Amygdala (tissue), 56 donors: ENCODE results near the gene GRIFIN.
A peak's percentile ranks its signal among the peaks of the same experiment; 100 is the strongest.

Source experiments
- DNase-seq, 56 donors: peaks; one replicate each; lab custom pipeline; 2025; lab: John Stamatoyannopoulos, UW

The GRIFIN gene

DNA sequence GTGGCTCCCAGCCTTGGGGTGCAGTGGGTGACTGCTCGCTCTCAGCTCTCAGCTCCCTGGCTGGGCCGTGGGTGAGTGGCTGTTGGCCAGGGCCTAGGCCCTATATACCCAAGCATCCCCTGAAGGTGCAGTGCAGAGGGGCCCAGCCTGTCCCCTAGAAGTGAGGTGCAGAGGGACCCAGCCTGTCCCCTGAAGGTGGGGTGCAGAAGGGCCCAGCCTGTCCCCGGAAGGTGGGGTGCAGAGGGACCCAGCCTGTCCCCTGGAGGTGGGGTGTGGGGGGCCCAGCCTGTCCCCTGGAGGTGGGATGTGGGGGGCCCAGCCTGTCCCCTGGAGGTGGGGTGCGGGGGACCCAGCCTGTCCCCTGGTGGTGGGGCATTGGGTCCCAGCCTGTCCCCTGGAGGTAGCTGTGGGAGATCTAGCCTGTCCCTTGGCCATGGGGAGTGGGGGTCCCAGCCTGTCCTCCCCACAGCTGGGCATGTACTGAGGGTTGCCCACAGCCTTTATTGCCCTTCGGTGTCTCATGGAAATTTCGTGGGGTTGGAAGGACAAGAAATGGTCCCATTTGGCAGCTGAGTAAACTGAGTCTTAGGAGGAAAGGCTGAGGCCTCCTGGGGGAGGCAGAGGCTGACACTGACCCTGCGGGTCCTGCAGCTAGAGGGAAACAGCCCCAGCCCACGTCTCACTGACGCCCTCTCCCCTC is 25.9 kb upstream of the GRIFIN start:
- no peak for DNase-seq

DNA sequence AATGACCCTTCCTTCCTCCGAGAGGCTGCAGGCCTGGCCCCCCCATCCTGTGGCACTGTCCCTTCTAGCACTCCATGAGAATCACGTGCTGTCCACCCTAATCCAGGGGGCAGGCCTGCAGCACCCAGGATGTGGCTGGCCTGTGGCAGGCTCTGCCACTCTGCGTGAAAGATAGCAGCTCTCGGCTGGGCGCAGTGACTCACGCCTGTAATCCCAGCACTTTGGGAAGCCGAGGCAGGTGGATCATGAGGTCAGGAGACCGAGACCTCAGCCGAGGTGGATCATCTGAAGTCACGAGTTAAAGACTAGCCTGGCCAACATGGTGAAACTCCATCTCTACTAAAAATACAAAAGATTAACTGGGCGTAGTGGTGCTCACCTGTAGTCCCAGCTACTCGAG is 24.5 kb upstream of the GRIFIN start:
- DNase-seq, result no peak

DNA sequence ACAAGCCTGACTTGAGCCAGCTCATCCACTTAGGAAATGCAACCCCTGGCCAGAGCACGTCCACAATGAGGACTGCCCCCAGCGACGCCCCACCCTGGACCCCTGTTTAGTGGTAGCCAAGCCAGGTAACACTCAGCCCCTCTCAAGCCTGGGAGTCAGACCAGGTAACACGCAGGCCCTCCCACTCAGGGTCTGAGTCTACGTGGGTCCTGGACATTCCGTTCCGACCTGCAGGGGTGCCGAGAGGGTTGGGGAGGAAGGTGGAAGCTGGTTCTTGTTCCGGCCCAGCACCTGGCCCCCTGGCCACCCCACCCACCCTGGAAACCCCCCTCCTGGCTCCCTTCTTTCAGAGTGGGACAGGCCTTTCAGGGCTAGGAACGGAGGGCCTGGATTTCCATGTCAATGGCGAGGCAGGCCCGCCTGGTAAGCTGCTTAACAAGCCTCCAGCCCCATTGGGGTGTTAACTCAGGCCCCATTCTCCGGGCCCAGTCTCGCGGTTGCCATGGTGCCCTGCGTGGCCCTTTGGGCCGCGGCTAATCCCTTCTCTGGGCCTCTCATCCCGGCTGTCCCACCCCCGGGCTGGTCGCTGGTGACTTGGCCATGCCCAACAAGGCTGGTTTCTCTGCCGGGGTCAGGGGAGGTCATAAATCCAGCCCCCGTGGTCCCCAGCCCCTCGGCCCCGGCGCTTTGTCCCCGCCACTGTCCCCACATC is 23.7 kb upstream of the GRIFIN start:
- DNase-seq, result peak in 5 of 56 donors; percentile 18 to 35 (median 29)

DNA sequence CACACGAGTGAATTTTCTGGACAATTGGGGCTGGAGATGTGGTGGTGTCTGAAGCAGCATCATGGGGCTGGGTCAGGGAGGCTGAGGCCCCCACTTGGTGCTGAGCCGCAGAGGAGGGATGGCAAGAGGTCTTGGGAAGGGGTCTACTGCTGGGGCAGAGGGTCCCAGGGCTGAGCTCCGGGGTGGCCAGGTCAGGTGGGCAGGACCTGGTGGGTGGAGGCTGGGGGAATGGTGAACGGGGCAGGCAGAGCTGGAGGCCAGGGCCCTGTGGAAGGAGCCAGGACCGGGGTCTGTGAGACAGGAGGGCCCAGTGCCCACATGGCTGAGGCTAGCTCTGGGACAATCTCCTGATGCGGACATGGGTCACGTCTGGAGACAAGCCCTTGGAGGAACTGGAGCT is 23.0 kb upstream of the GRIFIN start:
- DNase-seq, result no peak

DNA sequence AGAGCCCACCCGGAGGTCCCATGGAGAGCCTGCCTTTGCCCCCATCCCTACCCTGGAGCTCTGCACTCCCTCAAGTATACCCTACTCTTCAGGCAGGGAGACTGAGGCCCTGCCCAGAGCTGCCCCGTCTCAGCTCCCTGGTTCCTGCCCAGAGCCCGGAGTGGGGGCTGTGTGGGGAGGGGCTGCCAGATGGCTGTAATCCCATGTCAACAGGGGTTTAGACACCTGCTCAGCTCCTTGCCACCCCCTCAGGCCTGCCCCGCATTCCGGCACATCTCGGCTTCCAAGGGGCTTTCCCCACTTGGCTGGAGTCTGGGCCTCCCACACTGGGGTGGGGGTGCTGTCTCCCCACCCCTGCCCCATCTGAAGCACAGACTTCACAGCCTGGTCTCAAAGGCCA is 22.5 kb upstream of the GRIFIN start:
- DNase-seq, result no peak

DNA sequence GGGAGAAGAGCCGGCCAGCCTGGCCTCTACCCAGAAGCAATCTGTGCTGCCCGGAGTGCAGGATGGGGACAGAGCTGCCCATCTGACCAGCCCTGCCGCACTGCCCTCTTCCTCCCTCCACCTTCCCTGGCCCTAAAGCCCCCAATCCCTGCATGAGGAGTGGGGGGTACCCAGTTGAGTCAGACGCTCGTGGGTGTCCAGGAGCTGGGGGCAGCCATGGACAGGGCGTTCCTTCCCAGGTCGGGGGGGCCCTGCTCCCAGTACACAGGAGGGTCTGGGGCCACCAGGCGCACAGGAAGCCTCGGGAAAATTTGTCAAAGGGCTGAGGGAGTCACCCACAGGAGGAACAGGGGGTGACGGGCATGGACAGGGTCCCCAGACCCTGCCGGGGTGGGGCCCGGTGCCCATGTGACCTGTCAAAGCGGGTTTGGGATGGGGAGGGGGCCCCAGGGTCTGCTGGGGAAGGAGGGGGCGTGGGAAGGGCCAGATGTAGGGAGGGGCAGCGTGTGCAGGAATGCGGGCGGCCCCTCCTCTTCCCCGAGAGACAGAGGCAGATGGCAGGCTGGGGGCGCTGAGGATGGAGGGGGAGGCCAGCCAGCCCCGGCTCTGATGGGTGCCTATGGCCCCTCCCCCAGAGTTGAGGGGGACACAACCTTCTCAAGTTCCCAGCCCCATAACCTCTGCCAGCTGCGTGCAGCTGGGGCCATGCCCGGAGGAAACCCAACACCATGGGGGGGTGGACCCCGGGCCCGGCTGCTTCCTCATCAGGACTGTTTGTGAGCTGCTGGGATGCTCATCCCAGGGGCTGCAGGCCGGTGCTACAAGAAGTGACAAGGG is 21.5 kb upstream of the GRIFIN start:
- DNase-seq, result no peak

DNA sequence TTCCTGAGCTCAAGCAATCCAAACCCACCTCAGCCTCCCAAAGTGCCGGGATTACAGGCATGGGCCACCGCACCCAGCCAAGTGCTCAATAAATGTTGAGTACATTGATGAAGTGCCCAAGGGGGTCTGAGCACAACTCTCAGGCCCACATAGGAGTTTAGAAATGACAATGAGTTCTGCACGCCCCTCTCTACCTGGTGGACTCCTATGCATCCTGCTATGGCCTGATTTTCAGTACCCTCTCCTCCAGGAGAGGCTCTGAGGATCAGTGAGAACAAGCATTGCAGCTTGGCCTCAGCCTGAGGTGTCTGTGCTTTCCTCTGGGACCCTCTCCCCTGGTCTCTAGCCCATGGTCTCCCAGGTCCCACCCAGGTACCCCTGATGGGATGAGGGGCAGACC is 20.9 kb upstream of the GRIFIN start:
- no peak for DNase-seq

DNA sequence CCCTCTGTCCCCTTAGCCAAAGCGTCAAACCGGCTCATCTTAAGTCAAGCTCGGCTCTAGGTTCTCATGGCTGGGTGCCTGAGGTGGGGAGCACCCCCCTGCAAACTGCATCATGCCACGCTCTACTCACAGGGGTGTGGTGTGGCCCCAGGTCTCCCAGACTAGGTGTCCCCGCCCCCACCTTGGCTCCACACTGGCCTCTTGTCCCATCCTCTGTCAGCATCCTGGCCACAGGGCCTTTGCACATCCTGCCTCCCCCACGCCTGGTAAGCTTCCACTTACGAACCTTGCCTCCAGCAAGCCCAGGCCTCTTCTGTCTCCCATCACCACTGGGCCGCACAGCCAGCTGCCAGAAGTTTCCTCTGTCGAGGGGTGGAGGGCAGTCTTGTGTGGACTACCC is 20.2 kb upstream of the GRIFIN start:
- no peak for DNase-seq

DNA sequence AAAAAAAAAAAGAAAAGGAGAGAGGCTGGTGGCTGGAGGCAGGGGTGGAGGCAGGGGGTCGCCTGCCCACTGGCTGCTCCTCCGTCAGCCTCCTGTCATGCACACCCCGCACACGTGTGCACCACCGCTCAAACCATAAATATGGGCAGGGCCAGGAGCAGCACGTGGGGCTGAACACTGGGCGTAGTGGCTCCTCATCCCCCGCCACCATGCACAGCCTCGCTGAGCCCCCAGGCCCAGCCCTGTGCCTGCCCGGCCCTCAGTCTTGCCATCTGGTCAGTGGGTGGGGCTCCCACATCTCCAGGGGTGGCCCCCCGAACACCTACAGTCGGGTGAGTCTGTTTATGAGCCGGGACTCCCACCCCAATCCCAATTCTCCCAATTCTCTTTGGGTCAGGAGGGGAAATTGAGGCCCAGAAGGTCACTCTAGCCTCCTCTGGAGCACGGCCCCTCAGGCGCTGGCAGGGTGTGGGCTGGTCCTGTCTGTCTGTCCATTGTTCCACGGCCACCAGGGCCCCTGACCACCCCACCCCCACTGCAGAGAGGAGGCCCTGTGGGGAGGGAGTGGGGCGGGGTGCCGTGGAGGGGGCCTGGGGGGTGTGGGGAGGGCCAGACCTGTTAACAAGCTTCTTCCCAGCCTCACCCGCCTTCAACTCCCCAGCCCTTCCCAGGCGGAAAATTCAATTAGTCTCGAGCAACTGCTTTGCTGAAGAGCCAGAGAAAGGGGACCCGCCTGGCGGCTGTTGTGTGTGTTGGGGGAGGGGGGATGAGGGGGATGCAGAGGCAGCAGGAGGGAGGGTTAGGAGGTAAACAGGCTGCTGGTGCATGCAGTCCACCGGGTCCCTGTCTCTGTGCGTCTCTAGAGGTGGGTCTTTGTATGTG is 19.5 kb upstream of the GRIFIN start:
- DNase-seq, result no peak

DNA sequence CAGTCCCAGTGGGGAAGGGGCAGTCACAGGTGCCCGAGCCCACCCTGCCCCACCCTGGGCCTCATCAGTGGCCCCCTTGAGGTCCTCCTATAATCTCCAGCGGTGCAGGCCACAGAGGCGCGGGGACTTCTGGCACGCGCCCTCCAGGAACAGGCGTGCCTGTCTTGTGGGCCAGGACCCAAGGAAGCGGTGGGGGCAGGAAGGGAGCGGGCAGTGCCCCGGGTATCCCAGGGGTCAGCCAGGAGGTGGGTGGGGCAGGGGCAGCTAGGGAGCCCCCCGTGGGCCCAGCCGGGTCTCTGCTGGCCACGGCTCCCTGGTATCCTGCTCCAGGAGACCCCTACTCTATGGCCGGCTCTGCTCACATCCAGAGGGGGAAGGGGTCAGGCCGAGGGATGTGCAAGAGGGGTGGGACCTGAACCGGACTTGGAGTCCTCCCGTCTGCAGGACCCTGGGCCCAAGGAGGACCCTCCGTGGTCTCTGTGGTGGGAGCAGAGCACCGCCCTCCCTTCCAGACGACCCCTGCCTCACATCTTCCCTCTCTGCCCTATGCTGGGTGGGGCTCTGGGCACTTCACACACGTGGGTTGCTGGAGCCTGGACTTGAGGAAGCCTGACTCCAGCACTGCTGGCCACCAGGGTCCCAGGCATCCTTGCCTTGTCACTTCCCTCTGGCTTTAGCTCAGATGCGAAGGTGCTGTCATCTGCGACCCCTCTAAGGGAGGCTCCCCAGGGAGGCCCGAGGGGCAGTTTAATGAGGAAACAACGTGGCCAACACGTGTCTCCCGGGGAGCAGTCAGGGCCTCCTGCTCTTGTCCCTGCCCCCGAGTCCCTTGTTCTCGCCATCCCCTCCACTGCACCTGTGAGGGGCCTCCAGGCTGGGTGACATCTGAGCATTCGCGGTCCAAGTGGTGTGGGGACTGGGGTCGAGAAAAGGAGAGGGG is 18.3 kb upstream of the GRIFIN start:
- no peak for DNase-seq

DNA sequence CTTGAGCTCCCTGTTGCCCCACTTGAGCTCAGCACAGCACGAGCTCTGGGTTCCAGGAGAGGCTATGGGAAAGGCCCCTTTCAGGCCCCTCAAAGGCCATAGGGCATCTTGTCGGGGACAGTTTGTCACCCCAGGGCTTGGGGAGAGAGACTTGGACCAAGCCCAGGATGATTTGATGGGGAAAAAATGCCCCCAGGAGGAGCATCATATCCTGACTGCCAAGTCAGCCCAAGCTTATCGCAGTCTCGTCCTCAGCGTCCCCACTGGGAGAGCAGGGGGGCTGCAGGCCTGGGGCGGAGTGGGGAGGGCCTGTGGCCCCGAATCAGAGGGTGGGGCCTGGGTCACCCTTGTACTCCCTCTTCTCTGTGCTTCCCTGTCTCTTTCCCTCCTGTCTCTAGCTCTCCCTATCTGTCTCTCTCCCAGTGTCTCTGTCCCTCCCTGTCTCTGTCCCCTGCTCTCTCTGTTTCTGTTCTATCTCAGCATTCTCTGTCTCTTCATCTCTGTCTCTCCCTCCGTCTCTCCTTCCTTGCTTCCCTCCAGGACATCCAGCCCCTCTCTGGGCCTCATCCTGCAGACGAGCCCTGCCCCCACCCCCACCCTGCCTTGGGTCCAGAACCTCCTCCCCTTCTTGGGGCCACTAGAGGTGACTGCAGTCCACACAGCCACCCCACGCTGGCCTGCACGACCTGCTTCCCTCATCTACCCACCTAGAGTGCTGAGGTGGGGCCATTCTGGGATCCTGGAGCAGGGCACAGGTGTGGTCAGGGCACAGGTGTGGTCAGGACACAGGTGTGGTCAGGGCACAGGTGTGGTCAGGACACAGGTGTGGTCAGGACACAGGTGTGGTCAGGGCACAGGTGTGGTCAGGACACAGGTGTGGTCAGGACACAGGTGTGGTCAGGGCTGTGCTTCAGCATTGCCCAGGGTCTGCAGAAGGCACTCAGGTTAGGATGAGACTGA is 17.3 kb upstream of the GRIFIN start:
- no peak for DNase-seq

DNA sequence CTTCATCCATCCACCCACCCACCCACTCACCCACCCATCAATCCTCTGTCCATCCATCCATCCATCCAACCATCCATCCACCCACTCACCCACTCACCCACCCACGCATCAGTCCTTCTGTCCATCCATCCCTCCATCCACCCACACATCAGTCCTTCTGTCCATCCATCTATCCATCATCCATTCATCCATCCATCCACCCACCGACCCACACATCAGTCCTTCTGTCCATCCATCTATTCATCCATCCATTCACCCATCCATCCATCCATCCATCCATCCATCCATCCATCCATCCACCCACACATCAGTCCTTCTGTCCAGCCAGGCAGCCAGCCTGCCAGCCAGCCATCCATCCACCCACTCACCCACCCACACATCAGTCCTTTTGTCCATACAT is 15.8 kb upstream of the GRIFIN start:
- no peak for DNase-seq

DNA sequence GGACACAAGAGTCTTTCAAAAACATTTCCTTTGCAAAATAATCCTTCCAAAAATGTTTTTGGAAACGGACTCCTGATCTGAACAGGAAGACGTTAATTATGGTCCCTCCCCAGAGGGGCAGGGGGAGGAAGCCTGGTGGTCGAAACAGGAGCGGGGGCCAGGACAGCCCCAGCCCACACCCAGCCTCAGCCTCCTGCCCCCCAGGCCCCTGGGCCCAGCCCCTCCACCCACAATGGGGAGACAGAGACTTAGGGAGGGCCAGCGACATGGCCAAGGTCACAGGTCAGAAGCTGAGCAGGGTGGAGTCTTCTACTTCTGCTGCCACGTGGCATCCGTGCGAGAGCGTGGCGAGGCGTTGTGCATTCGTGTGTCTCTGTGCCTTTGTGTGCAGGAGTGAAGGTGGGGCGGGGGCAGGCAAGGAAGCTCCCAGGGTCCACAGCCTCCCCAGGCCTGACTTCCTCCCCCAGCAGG is 14.0 kb upstream of the GRIFIN start:
- no peak for DNase-seq

DNA sequence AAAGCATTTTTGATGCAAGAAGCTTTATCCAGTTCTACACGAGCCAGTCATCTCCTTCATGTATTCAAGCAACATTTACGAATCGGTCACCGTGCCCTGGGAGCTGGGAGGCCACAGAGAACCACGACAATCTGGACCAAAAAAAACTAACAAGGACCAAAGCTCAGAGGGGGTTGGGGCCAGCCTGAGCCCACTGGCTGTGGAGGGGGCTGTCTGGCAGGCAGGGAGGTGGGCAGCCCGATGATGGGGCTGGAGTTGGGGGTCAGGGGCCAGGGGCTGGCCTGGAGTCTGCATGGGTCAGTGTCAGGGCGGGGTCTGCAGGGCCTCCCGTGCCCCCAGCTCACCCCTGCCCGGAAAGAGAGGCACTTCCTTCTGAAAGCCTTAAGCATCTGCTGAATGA is 12.5 kb upstream of the GRIFIN start:
- no peak for DNase-seq

DNA sequence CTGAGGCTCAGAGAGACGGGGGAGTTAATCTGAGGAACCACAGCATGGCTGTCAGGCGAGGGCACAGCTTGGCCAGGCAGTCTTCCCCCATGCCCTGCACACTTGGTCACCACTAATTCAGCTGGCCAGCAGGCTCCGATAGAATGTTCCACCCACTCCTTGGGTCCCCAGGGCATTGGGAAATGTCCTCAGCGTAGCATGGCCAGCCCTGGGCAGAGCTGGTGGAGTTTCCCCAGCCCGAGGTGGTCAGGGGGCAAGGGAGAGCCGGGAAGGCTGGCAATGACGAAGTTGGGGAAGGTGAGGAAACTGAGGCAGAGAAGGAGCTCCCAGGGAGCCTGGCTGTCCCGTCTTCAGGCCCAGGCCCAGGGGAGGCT is 12.1 kb upstream of the GRIFIN start:
- no peak for DNase-seq

DNA sequence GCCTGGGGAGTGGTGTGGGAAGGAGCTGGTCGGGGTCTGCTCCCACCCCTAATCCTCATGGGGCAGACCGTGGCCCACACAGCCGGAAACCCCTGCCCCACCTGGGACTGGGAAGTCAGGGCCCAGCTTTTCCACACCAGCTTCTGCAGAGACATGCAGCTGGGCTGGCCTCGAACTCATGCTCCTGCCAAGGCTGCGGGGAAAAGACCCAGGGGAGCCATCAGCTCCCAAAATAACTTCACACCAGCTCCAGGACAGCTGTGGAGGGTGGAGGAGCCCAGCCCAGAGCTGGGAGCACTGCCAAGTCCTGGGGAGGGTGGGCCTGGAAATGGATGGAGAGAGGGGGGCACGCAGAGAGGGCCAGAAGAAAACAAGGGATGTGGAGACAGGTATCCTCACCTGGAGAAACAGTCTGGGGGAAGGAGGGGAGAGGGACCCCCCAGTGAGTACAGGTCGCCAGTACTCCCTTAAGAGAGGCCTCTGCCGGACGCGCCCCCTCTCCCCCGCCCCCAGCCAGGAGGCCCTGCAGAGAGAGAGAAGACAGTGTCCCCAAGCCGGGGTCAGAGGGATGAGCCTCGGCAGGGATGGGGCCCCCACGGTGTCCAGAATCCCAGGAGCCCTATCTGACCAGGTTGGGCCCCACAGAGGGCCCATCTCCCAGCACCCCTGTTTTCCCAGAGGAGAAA is 11.5 kb upstream of the GRIFIN start:
- DNase-seq, result no peak

DNA sequence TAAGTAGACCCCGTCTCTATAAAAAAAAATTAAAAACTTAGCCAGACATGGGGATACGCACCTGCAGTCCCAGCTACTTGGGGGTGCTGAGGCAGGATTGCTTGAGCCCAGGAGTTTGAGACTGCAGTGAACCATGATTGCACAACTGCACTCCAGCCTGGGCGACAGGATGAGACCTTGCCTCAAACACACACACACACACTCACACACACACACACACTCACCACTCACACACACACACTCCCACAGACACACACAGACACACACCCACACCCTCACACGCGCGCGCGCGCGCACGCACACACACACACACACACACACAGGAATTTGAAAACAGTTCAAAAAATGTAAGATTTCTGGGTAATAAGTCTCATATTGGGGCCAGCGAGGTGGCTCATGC is 8.7 kb upstream of the GRIFIN start:
- DNase-seq, result no peak

DNA sequence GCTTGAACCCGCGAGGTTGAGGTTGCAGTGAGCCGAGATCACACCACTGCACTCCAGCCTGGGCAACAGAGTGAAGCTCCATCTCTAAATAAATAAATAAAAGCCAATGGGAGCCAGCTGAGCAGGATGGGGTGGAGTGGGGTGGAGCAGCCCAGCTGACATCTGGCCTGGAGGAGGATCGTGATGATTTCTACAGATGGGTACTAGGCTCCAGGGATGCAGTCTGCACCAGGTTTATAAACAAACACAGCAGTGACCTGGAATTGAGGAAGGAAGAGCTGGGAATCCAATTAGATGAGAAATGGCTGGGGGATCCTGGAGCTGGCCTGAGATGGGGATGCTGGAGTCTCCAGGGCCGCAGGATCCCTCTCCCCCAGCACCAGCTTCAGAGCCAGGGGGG is 7.3 kb upstream of the GRIFIN start:
- no peak for DNase-seq
